ENCODE data around the gene GASK1A.
"Not testable (repeated sequence)": the region's sequence is repeated elsewhere in the genome, so short reads cannot be mapped to it uniquely, and the experiment has no call there.

Gene GASK1A

DNA sequence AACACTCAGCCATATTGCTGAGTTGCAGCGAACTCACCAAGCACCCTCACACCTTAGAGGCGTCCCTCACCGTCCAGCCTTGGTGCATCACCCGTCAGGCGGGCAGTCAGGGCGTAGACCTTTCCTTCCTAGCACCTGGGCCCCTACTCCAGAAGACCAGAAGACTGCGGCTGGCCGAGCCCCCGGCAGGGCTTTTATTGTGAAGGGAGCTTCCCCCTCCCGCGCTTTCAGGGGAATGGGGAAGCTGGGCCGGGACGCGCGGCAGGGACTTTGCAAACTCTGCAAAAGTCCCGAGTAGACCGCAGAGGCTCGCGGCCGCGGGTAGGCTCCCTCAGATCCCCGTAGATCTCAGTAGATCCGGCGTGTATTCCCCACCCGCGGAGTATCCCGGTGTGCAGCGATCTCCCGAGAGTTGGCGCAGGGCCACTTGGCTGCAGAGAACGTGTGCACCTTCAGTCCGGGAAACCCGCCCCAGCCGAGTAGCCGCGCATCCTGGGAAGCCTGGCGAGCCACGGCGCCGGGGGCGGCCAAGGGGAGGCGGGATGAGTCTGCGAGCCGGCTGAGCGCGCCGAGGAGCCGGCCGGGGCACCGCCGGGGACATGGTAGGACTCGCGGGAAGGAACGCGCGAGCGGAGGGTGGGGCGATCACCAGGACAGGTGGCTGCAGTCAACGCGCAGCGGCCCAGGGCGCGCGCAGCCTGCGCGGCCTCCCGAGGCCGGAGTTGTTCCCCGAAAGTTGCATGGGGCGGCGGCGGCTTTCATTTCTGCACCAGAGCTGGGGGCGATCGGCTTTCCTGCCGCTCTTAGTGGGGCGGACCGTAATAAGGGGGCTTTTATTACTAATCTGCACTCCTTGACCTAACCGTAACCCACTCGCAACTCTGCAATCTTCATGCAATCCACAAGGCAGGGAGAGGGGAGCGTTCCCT is at the start of gene GASK1A:
TSS of gene GASK1A (plus strand) at position 268 of the 929 bp plus-strand sequence. CDS start at position 600, 332 bp downstream.
- peak; percentile 68 for DNase-seq (ENCODE audit: low spot score)

DNA sequence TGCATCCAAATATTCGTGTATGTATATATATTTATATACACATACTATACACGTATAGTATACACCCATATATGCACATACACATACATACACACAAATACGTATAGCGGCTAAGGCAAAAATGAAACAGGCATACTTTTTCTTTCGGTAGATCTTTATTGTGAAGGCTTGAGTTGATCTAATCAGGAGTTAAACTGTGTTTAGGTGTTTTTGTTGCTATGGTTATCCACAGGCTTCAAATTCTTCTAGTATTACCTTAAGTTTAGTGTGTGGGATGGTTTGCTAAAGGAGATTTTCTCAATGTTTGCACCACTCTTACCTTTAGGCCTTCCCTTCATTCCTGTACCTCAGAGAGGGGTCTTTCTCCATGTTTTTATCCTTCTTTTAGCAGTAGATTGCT is 45.0 kb upstream of the GASK1A start:
- no peak for DNase-seq (ENCODE audit: low spot score)

DNA sequence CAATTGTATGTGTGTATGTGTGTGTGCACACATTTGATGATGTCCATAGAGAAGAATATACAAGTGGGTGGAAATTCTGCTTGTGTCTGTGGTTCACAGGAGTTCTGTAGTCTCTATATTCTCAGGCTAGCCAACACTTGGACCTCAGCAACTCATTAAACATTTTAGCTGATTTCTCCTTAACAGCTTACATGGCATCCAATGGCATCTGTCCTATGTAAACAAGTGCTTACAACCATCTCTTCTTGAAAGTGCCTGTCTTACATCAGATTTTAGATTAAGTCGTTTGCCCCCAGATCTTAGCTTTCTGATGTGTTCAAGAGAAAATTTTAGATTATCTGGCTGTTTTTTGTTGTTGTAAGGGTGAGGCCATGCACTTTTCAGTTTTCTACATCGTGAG is 44.2 kb upstream of the GASK1A start:
- no peak for DNase-seq (ENCODE audit: low spot score)

GRCh38 chr3:42935472-42935871 is 43.6 kb upstream of the GASK1A start:
- DNase-seq (ENCODE audit: low spot score), result no peak

DNA sequence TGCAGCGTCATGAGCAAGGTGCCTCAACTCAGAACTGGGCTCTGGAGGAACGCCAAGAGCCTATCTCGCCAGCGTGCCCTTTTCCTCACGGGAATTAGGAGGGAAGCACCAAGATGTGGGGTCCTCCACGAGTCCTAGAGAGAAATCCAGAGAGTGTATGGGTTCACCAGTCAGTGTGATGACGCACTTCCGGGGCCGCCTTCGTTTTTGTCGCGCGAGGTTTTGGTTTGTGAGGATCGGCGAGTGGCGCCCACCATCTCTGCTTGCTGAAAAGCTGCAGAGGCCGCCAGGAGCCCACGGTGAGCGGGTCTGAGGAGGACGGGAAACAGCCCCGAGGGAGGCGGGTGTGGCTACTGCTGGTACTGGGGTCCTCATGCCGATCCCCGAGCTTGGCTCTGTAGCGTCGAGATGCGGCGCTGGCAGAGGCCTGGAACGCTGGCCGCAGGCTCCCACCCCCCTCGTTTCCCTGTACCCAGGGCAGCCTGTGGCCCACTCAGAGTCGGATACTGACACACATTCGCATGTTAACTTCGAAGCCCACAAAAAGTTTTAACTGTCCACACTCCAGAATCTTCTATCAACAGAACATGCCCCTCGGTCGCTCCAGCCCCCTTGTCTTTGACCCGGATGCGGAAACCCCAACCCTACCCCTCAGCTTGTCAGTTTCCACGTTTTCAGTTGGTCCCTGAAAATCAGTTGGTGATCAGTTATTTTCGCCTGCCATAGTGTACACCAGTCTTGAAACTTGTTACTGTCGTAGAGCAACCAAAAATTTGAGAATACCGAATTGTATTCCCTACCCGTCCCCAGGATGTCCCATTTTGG is 42.7 kb upstream of the GASK1A start:
- peak; percentile 85 for DNase-seq (ENCODE audit: low spot score)

DNA sequence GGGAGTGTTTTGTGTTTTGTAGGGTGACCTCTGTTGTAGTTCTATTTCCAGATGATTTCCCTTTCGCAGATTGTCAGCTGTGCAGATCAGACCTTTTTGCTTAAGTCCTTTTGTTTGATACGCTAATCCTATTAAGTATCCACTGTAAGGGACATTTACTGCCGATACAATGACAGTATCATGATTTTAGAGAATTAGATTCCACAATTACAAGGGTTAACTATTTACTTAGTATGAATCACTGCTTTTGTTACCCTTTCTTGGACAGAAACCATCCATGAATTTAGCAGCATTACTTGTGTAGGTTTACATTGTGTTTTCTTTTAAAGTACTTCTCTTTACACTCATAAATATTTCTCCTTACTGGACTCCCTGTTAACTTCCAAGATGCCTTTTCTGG is 41.8 kb upstream of the GASK1A start:
- DNase-seq (ENCODE audit: low spot score), result no peak

DNA sequence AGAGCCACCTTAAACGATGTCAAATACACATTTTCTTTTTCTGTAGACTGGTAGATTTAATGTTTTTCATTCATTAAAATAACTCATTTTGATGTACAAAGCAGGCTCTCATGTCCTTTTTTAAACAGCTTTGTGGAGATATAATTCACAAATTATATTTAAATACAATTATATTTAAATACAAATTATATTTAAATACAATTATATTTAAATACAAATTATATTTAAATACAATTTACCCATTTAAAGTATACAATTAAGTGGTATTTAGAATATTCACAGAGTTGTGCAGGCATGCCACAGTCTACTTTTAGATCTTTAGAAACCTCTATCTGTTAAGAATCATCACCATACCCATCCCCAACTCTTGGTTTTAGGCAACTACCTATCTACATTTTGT is 36.4 kb upstream of the GASK1A start:
- no peak for DNase-seq (ENCODE audit: low spot score)

DNA sequence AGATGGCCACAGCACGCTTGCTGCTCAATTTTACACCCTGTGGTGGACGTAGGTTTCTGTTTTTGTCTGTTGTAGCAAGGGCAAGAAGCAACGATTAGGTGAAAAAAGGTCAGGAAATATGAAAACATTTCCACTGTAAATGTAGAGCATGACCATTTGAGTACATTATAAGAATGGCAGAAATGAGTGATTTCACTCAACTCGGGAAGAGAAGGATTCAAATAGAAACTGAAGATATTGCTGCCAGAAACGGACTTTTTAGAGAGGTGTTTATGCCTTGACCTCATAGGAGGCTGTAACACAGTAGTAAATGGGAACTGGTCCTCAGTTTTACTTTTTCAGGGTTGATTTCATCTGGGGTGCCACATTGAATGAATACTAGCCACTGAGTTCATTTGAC is 33.1 kb upstream of the GASK1A start:
- DNase-seq (ENCODE audit: low spot score), result no peak

GRCh38 chr3:42957573-42957972 is 21.5 kb upstream of the GASK1A start:
- no peak for DNase-seq (ENCODE audit: low spot score)

- DNase-seq (ENCODE audit: low spot score), result no peak
Observed at GRCh38 chr3:42960282-42960681, 18.8 kb upstream of the GASK1A start.

GRCh38 chr3:42960786-42961185 is 18.3 kb upstream of the GASK1A start:
- no peak for DNase-seq (ENCODE audit: low spot score)

DNA sequence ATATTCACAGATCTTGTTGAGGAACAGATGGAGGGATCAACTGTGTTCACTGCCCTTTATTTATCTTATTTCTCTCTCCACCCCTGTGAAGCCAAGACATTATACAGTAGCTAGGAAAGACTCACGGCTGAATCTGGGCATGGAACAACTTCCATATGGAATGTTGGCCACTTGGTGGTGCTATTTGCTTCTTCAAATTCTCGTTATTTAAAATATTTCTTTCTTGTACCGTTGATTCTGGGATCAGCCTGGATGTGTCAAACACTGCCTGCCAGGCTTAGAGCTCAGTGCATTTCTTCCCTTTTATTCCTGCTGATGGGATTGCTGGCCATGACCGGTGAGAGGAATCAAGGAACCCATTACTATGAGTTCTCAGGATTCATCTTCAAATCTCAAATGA is 17.5 kb upstream of the GASK1A start:
- DNase-seq (ENCODE audit: low spot score), result peak; percentile 69

GRCh38 chr3:42963269-42963668 is 15.8 kb upstream of the GASK1A start:
- no peak for DNase-seq (ENCODE audit: low spot score)

GRCh38 chr3:42964266-42964665 is 14.8 kb upstream of the GASK1A start:
- DNase-seq (ENCODE audit: low spot score), result no peak

DNA sequence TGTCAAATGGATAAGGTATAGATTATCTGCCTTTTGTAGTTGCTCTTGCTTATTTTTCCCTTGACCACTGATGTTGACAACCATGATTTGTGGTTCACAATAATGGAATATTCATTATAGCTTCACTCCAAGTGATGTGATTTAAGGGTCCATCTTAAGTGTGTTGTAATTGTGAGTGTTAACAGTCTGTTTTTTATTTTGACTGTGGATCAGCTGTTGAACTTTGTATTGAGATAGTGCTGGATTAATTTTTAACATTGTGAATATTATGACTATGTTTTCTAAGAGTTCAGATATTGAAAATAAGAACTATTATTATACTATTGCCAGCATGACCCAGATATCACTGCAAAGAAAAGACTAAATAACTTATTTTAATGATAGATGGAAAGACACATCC is 8.6 kb upstream of the GASK1A start:
- DNase-seq (ENCODE audit: low spot score), result no peak

- no peak for DNase-seq (ENCODE audit: low spot score)
Observed at GRCh38 chr3:42970976-42971772, 7.9 kb upstream of the GASK1A start.

- DNase-seq (ENCODE audit: low spot score), result not testable (repeated sequence)
Observed at GRCh38 chr3:42974906-42975305, 4.2 kb upstream of the GASK1A start.

GRCh38 chr3:42975456-42975855 is 3.7 kb upstream of the GASK1A start:
- DNase-seq (ENCODE audit: low spot score), result no peak

- DNase-seq (ENCODE audit: low spot score), result no peak
Observed at GRCh38 chr3:42975955-42976354, 3.2 kb upstream of the GASK1A start.

GRCh38 chr3:42980209-42980608 is 1.1 kb downstream of the GASK1A start:
- no peak for DNase-seq (ENCODE audit: low spot score)

GRCh38 chr3:42980909-42981308 is 1.8 kb downstream of the GASK1A start:
- DNase-seq (ENCODE audit: low spot score), result no peak

Measured in D341Med (cell line).